Measurements from ENCODE around the gene CAMP. TPM values are rescaled to one million over a fixed set of nuclear protein-coding genes. Genes with fewer than 3 reads are reported as not detected.

The CAMP gene
- 1 to 10 TPM in 1 of 4 donors, not detected in 3; 8.7 TPM for total RNA-seq

GRCh38 chr3:48222616-48223513 is at the start of gene CAMP:
CAMP (plus strand) TSS chr3:48223495; CDS start chr3:48223512, 17 bp downstream.
- no peak for DNase-seq (ENCODE audit: low spot score)
- ATAC-seq (ENCODE audit: low FRiP score): peak; percentile 27
- no peak for TF ChIP-seq CTCF (IDR thresholded peaks at IDR 0.05)

- no peak for DNase-seq (ENCODE audit: low spot score)
- no peak for ATAC-seq (ENCODE audit: low FRiP score)
- TF ChIP-seq CTCF (IDR thresholded peaks at IDR 0.05): no peak
These were observed 45.2 kb upstream of the CAMP start for GRCh38 chr3:48178072-48178471.

- ATAC-seq (ENCODE audit: low FRiP score): no peak
- DNase-seq (ENCODE audit: low spot score): no peak
- no peak for TF ChIP-seq CTCF (IDR thresholded peaks at IDR 0.05)
These were observed 43.3 kb upstream of the CAMP start for GRCh38 chr3:48180021-48180420.

- DNase-seq (ENCODE audit: low spot score) (no peak), ATAC-seq (ENCODE audit: low FRiP score) (no peak)
- no peak for TF ChIP-seq CTCF (IDR thresholded peaks at IDR 0.05)
These were observed 42.6 kb upstream of the CAMP start for GRCh38 chr3:48180531-48181253.

GRCh38 chr3:48184299-48184698 is 39.0 kb upstream of the CAMP start:
- DNase-seq (ENCODE audit: low spot score) (no peak), ATAC-seq (ENCODE audit: low FRiP score) (no peak)
- no peak for TF ChIP-seq CTCF (IDR thresholded peaks at IDR 0.05)

GRCh38 chr3:48185129-48185528 is 38.2 kb upstream of the CAMP start:
- no peak for TF ChIP-seq CTCF (IDR thresholded peaks at IDR 0.05)
- ATAC-seq (ENCODE audit: low FRiP score) (no peak), DNase-seq (ENCODE audit: low spot score) (no peak)
